NT2/D1 (cell line): Measurements from ENCODE around the gene SLC1A1.

Experiments used
- SUZ12 ChIP-seq: IDR thresholded peaks from 2 replicates; pipeline ENCODE4 v1.6.1; 2011; ENCODE audit not compliant: insufficient read length, insufficient read depth; ENCODE audit errors: extremely low read depth
- YY1 ChIP-seq: IDR thresholded peaks from 2 replicates; pipeline ENCODE4 v1.6.1; 2011; ENCODE audit not compliant: insufficient read length, insufficient read depth
- ZNF274 ChIP-seq: IDR thresholded peaks from 2 replicates; pipeline ENCODE4 v1.6.1; 2011; ENCODE audit warnings: mild to moderate bottlenecking, low read depth, low read length

- no peak for TF ChIP-seq SUZ12
- no peak for TF ChIP-seq YY1
- no peak for TF ChIP-seq ZNF274
Measured at GRCh38 chr9:4620881-4621555, 130.8 kb downstream of the SLC1A1 start.
